ENCODE results near the gene FGF11. TPM values are rescaled to one million over a fixed set of nuclear protein-coding genes. Genes with fewer than 3 reads are reported as not detected.

Gene FGF11
- polyA plus RNA-seq, 1 of the 3 experiments (the other 2 are of a cell fraction): 1.9 TPM

DNA sequence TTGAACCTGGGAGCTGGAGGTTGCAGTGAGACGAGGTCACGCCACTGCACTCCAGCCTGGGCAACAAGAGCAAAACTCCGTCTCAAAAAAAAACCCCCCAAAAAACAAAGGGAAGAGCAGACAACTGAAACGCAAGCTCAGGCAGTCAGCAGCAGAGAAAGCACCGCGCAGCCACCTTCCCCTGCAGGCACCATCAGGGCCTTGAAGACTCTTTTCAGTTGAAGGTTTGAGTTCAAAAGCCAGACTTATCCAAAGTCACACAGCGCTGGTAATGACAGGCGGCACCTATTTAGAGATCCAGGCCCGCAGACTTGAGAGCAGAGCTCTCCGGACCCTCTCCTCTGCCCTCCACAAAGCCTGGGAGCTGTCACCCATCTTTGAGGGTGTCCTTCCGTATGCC lies 29.0 kb downstream of the FGF11 start:
- no peaks in the 10 kb centered on the region for H3K27me3 ChIP-seq (ENCODE audit: insufficient read depth)
- no peak overlapping the region for H3K9ac ChIP-seq
- H3K4me2 ChIP-seq: no peak overlapping the region
- peaks cover 72% of the 10 kb centered on the region for H3K79me2 ChIP-seq (ENCODE audit: insufficient read depth)
- WGBS (ENCODE audit: low lambda C conversion rate): 91% methylated on average over 10 of the region's 11 CpGs
- ChIA-PET CTCF (interaction anchor here (1.4 kb wide), 1 partner anchor 23 kb away, joined by 3 read pairs; no protein-coding TSS in a partner anchor), POLR2A (no interaction called here)
- H3K36me3 ChIP-seq (replicated peaks in 1 of 2; ENCODE audit: control insufficient read depth in 1 of 2, insufficient read depth in 2 of 2, low read length in 1 of 2): peaks cover 4 to 14% of the 10 kb centered on the region in 2 experiments
- no peak for DNase-seq
- no peak overlapping the region for H2AFZ ChIP-seq (ENCODE audit: low read depth)
- H3K4me3 ChIP-seq (ENCODE audit: low read depth in 2 of 2, low read length in 1 of 2): no peak overlapping the region
- peaks cover 4 to 12% of the 10 kb centered on the region in 2 experiments; a peak in 1 of 4 replicates for H3K4me1 ChIP-seq (ENCODE audit: control insufficient read depth in 1 of 2, insufficient read depth in 2 of 2, low read depth in 1 of 2, low read length in 1 of 2)
- no peaks in the 10 kb centered on the region for H3K9me2 ChIP-seq
- no peaks in the 10 kb centered on the region for H3K9me3 ChIP-seq
- no peak overlapping the region for H3K27ac ChIP-seq (ENCODE audit: low read depth in 2 of 2, low read length in 1 of 2)
- TF ChIP-seq, protein P1, sequence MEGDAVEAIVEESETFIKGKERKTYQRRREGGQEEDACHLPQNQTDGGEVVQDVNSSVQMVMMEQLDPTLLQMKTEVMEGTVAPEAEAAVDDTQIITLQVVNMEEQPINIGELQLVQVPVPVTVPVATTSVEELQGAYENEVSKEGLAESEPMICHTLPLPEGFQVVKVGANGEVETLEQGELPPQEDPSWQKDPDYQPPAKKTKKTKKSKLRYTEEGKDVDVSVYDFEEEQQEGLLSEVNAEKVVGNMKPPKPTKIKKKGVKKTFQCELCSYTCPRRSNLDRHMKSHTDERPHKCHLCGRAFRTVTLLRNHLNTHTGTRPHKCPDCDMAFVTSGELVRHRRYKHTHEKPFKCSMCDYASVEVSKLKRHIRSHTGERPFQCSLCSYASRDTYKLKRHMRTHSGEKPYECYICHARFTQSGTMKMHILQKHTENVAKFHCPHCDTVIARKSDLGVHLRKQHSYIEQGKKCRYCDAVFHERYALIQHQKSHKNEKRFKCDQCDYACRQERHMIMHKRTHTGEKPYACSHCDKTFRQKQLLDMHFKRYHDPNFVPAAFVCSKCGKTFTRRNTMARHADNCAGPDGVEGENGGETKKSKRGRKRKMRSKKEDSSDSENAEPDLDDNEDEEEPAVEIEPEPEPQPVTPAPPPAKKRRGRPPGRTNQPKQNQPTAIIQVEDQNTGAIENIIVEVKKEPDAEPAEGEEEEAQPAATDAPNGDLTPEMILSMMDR (IDR thresholded peaks at IDR 0.05): no peak
- TF ChIP-seq GABPA (IDR thresholded peaks at IDR 0.05; ENCODE audit: low read depth): no peak
- TF ChIP-seq CHD2 (IDR thresholded peaks at IDR 0.05; ENCODE audit: low read length, partially characterized antibody): no peak
- TF ChIP-seq EP300 (IDR thresholded peaks at IDR 0.05; ENCODE audit: borderline replicate concordance in 1 of 2, low read depth in 1 of 2, low read length in 1 of 2): no peak
- TF ChIP-seq, protein P2, sequence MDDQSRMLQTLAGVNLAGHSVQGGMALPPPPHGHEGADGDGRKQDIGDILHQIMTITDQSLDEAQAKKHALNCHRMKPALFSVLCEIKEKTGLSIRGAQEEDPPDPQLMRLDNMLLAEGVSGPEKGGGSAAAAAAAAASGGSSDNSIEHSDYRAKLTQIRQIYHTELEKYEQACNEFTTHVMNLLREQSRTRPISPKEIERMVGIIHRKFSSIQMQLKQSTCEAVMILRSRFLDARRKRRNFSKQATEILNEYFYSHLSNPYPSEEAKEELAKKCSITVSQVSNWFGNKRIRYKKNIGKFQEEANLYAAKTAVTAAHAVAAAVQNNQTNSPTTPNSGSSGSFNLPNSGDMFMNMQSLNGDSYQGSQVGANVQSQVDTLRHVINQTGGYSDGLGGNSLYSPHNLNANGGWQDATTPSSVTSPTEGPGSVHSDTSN (IDR thresholded peaks at IDR 0.05): no peak
- peaks cover 7% of the 10 kb centered on the region for H3F3A ChIP-seq (replicated peaks; ENCODE audit: insufficient read depth)
- peaks cover 22% of the 10 kb centered on the region; the same call in 1 of the 2 replicates for H4K20me1 ChIP-seq (ENCODE audit: insufficient read depth)

GRCh38 chr17:7468804-7469389 lies 29.6 kb downstream of the FGF11 start:
- Histone ChIP-seq H3K36me3 (replicated peaks in 1 of 2; ENCODE audit: control insufficient read depth in 1 of 2, insufficient read depth in 2 of 2, low read length in 1 of 2) (peaks cover 4 to 9% of the 10 kb centered on the region in 2 experiments), H3F3A (replicated peaks; ENCODE audit: insufficient read depth) (peaks cover 7% of the 10 kb centered on the region), H3K9me3 (no peaks in the 10 kb centered on the region), H4K20me1 (ENCODE audit: insufficient read depth) (peaks cover 28% of the 10 kb centered on the region), H3K9ac (no peak overlapping the region), H3K9me2 (no peaks in the 10 kb centered on the region), H3K4me2 (no peak overlapping the region), H3K79me2 (ENCODE audit: insufficient read depth) (peaks cover 78% of the 10 kb centered on the region), H3K4me3 (ENCODE audit: low read depth in 2 of 2, low read length in 1 of 2) (no peak overlapping the region), H3K4me1 (ENCODE audit: control insufficient read depth in 1 of 2, insufficient read depth in 2 of 2, low read depth in 1 of 2, low read length in 1 of 2) (peaks cover 4 to 12% of the 10 kb centered on the region in 2 experiments; a peak in 1 of 4 replicates), H3K27me3 (ENCODE audit: insufficient read depth) (no peaks in the 10 kb centered on the region), H2AFZ (ENCODE audit: low read depth) (no peak overlapping the region), H3K27ac (ENCODE audit: low read depth in 2 of 2, low read length in 1 of 2) (no peak overlapping the region)
- ChIA-PET POLR2A (no interaction called here), CTCF (no interaction called here)
- DNase-seq: no peak
- no peak for TF ChIP-seq EZH2phosphoT487 (IDR thresholded peaks at IDR 0.05; ENCODE audit: borderline replicate concordance, low read depth)
- TF ChIP-seq EP300 (IDR thresholded peaks at IDR 0.05; ENCODE audit: borderline replicate concordance in 1 of 2, low read depth in 1 of 2, low read length in 1 of 2): no peak
- TF ChIP-seq RXRA (IDR thresholded peaks at IDR 0.05; ENCODE audit: borderline replicate concordance, low read depth): no peak
- no peak for TF ChIP-seq POLR2AphosphoS5 (IDR thresholded peaks at IDR 0.05; ENCODE audit: low read depth, low read length)
- no peak for TF ChIP-seq TAF1 (IDR thresholded peaks at IDR 0.05; ENCODE audit: borderline replicate concordance, low read depth, low read length)
- no peak for TF ChIP-seq FOSL2 (IDR thresholded peaks at IDR 0.05; ENCODE audit: borderline replicate concordance, low read depth)
- TF ChIP-seq, protein P3, sequence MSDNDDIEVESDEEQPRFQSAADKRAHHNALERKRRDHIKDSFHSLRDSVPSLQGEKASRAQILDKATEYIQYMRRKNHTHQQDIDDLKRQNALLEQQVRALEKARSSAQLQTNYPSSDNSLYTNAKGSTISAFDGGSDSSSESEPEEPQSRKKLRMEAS (IDR thresholded peaks at IDR 0.05; ENCODE audit: low read depth): no peak
- TF ChIP-seq, protein P4, sequence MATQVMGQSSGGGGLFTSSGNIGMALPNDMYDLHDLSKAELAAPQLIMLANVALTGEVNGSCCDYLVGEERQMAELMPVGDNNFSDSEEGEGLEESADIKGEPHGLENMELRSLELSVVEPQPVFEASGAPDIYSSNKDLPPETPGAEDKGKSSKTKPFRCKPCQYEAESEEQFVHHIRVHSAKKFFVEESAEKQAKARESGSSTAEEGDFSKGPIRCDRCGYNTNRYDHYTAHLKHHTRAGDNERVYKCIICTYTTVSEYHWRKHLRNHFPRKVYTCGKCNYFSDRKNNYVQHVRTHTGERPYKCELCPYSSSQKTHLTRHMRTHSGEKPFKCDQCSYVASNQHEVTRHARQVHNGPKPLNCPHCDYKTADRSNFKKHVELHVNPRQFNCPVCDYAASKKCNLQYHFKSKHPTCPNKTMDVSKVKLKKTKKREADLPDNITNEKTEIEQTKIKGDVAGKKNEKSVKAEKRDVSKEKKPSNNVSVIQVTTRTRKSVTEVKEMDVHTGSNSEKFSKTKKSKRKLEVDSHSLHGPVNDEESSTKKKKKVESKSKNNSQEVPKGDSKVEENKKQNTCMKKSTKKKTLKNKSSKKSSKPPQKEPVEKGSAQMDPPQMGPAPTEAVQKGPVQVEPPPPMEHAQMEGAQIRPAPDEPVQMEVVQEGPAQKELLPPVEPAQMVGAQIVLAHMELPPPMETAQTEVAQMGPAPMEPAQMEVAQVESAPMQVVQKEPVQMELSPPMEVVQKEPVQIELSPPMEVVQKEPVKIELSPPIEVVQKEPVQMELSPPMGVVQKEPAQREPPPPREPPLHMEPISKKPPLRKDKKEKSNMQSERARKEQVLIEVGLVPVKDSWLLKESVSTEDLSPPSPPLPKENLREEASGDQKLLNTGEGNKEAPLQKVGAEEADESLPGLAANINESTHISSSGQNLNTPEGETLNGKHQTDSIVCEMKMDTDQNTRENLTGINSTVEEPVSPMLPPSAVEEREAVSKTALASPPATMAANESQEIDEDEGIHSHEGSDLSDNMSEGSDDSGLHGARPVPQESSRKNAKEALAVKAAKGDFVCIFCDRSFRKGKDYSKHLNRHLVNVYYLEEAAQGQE (IDR thresholded peaks at IDR 0.05; ENCODE audit: low read depth, low read length): no peak
- TF ChIP-seq SIN3A (IDR thresholded peaks at IDR 0.05; ENCODE audit: borderline replicate concordance, low read depth, low read length): no peak
- TF ChIP-seq TCF12 (IDR thresholded peaks at IDR 0.05): no peak
- TF ChIP-seq TEAD4 (IDR thresholded peaks at IDR 0.05; ENCODE audit: borderline replicate concordance, insufficient read depth): no peak
- TF ChIP-seq NFIC (IDR thresholded peaks at IDR 0.05; ENCODE audit: borderline replicate concordance): no peak
- no peak for TF ChIP-seq MEF2A (IDR thresholded peaks at IDR 0.05; ENCODE audit: borderline replicate concordance, low read depth)
- TF ChIP-seq FOXJ3 (CRISPR knock-in tag; IDR thresholded peaks at IDR 0.05): no peak
- 79% methylated on average over 12 of the region's 12 CpGs for WGBS (ENCODE audit: low lambda C conversion rate)

Measured in SK-N-SH (cell line).